ENCODE measurements around the gene HELB.

DNA sequence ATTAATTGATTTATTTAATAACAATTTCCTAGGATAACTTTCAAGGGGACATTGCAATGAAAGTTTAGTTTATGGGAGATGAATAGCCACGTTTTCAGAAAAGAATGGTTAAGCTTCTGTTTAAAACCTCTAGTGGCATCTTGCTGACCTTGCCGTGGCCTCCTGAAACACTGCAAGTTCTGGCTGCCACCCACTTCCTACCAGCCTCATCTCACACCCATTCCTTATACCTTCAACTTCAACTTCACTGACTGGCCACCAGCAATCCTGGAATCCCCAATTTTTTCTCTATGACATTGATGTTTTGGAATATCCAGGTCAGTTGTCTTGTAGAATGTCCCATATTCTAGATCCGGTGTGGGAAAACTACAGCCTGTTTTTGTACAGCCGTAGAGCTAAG, 5.2 kb upstream of the HELB start:
- no peak for TF ChIP-seq EZH2 (IDR thresholded peaks at IDR 0.05; ENCODE audit: insufficient read depth, low read length)
- no peak for TF ChIP-seq CTCF (IDR thresholded peaks at IDR 0.05; ENCODE audit: insufficient read depth, low read depth, low read length)
